ENCODE results near the gene CSF1R. TPM values are rescaled to one million over a fixed set of nuclear protein-coding genes. Genes with fewer than 3 reads are reported as not detected.

Gene CSF1R
- polyA plus RNA-seq, 1 donor (not counting 4 experiments of a cell fraction or from before 2014, with no cell fraction given): not detected

DNA sequence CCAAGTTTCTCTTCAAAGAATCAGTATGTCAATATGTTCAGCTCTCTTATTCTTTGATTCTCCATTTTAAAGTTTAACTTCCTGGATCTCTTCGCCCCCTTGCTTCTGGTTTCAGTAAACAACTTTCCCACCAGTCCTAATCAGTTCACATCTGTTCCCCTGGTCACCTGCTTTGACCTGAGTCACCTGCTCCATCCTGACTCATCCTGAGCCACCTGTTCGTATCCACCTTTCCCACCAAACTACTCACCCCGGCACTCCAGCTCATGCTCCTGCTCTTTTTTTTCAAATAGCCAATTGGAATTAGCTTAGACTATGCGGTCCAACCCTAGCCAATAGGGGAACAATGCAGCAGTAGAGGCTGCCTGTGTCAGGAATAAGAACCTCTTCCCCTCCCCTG, 23.6 kb upstream of the CSF1R start:
- no peak for TF ChIP-seq EZH2 (IDR thresholded peaks at IDR 0.05; ENCODE audit: low read length)
- TF ChIP-seq, protein P1, sequence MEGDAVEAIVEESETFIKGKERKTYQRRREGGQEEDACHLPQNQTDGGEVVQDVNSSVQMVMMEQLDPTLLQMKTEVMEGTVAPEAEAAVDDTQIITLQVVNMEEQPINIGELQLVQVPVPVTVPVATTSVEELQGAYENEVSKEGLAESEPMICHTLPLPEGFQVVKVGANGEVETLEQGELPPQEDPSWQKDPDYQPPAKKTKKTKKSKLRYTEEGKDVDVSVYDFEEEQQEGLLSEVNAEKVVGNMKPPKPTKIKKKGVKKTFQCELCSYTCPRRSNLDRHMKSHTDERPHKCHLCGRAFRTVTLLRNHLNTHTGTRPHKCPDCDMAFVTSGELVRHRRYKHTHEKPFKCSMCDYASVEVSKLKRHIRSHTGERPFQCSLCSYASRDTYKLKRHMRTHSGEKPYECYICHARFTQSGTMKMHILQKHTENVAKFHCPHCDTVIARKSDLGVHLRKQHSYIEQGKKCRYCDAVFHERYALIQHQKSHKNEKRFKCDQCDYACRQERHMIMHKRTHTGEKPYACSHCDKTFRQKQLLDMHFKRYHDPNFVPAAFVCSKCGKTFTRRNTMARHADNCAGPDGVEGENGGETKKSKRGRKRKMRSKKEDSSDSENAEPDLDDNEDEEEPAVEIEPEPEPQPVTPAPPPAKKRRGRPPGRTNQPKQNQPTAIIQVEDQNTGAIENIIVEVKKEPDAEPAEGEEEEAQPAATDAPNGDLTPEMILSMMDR (optimal IDR thresholded peaks at IDR 0.05 in 1 of 3, IDR thresholded peaks at IDR 0.05 in 1 of 3, conservative IDR thresholded peaks at IDR 0.05 in 1 of 3; ENCODE audit: extremely low read depth in 1 of 3, insufficient read depth in 2 of 3, low read length in 3 of 3): no peak
- no peak overlapping the region for H2AFZ ChIP-seq (ENCODE audit: control insufficient read depth, low read length)
- no peak overlapping the region for H3K4me2 ChIP-seq (ENCODE audit: control insufficient read depth, extremely low read depth, insufficient read depth, low read depth, low read length)
- peaks cover 10% of the 10 kb centered on the region for H3K4me1 ChIP-seq (ENCODE audit: control insufficient read depth, extremely low read depth, insufficient read depth, low read length)
- no peaks in the 10 kb centered on the region for H3K36me3 ChIP-seq (ENCODE audit: control insufficient read depth in 2 of 2, extremely low read depth in 1 of 2, insufficient read depth in 2 of 2, low read length in 2 of 2)
- dilution Hi-C loops (cut with MboI; ENCODE audit: extremely low pct_ligation_motif_present, low sequenced_read_pairs): no loop called here
- H4K20me1 ChIP-seq (ENCODE audit: control insufficient read depth, extremely low read depth, insufficient read depth, low read length): no peaks in the 10 kb centered on the region
- no peak for FAIRE-seq
- no peaks in the 10 kb centered on the region for H3K9me3 ChIP-seq (ENCODE audit: control insufficient read depth, low read depth, low read length)
- H3K79me2 ChIP-seq (ENCODE audit: control insufficient read depth, insufficient read depth, low read length): no peaks in the 10 kb centered on the region
- H3K4me3 ChIP-seq (ENCODE audit: control insufficient read depth in 2 of 3, extremely low read depth in 1 of 3, insufficient read depth in 2 of 3, low read depth in 1 of 3, low read length in 3 of 3): no peak overlapping the region
- no peak for DNase-seq (ENCODE audit: low read depth, low spot score)
- no peak overlapping the region for H3K9ac ChIP-seq (ENCODE audit: control insufficient read depth, extremely low read depth, insufficient read depth, low read length)
- H3K9me1 ChIP-seq (ENCODE audit: control insufficient read depth, extremely low read depth, insufficient read depth, low read length): no peaks in the 10 kb centered on the region
- H3K27me3 ChIP-seq (ENCODE audit: control insufficient read depth, extremely low read depth, insufficient read depth, low read length): no peaks in the 10 kb centered on the region
- no peak overlapping the region for H3K27ac ChIP-seq (ENCODE audit: control insufficient read depth, insufficient read depth, low read length)

DNA sequence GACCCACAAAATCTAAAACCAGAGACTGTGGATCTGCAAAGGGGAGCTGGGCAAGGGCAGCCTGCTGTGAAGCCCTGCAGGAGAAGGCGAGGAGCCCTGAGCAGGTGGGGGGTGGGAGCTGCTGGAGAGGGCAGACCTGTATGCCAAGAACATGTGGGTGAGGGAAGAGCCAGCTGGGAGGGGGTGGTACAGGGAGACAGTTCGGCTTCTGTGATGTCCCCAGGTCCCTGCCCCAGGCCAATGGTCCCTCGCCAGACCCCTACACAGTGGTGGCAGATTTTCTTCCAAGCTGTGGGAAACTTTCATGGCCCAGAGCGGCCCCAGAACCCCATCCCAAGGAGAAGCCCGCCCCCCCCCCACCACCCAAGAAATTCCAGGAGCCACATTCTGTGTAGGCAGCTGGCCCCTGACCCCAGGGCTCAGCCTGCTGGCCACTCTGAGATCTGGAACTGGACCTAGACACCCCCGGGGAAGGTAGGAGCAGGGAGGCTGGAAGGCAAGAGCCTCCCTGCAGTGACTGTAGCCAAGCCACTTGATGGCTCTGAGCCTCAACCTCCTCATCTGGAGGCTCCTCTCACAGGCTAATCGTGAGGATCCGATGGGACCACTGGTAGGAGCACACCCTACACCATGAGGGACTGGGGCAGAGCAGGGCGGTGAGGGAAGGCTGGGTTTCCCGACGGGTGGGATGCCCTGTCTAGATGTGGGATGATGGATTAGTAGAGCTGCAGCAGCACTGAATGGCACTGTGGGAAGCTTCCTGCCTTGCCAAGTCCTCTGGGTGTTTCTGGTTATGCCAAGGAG, 22.6 kb upstream of the CSF1R start:
- Histone ChIP-seq H3K4me1 (ENCODE audit: control insufficient read depth, extremely low read depth, insufficient read depth, low read length) (peaks cover 10% of the 10 kb centered on the region), H3K4me2 (ENCODE audit: control insufficient read depth, extremely low read depth, insufficient read depth, low read depth, low read length) (no peak overlapping the region), H3K27me3 (ENCODE audit: control insufficient read depth, extremely low read depth, insufficient read depth, low read length) (no peaks in the 10 kb centered on the region), H3K27ac (ENCODE audit: control insufficient read depth, insufficient read depth, low read length) (no peak overlapping the region), H3K9me3 (ENCODE audit: control insufficient read depth, low read depth, low read length) (no peaks in the 10 kb centered on the region), H3K4me3 (ENCODE audit: control insufficient read depth in 2 of 3, extremely low read depth in 1 of 3, insufficient read depth in 2 of 3, low read depth in 1 of 3, low read length in 3 of 3) (no peak overlapping the region), H3K79me2 (ENCODE audit: control insufficient read depth, insufficient read depth, low read length) (no peaks in the 10 kb centered on the region), H3K9me1 (ENCODE audit: control insufficient read depth, extremely low read depth, insufficient read depth, low read length) (no peaks in the 10 kb centered on the region), H2AFZ (ENCODE audit: control insufficient read depth, low read length) (no peak overlapping the region), H4K20me1 (ENCODE audit: control insufficient read depth, extremely low read depth, insufficient read depth, low read length) (no peaks in the 10 kb centered on the region), H3K9ac (ENCODE audit: control insufficient read depth, extremely low read depth, insufficient read depth, low read length) (no peak overlapping the region), H3K36me3 (ENCODE audit: control insufficient read depth in 2 of 2, extremely low read depth in 1 of 2, insufficient read depth in 2 of 2, low read length in 2 of 2) (no peaks in the 10 kb centered on the region)
- DNase-seq (ENCODE audit: low read depth, low spot score) (no peak), FAIRE-seq (no peak)
- TF ChIP-seq, protein P1 (optimal IDR thresholded peaks at IDR 0.05 in 1 of 3, IDR thresholded peaks at IDR 0.05 in 1 of 3, conservative IDR thresholded peaks at IDR 0.05 in 1 of 3; ENCODE audit: extremely low read depth in 1 of 3, insufficient read depth in 2 of 3, low read length in 3 of 3): no peak
- TF ChIP-seq EZH2 (IDR thresholded peaks at IDR 0.05; ENCODE audit: low read length): no peak
- dilution Hi-C loops (cut with MboI; ENCODE audit: extremely low pct_ligation_motif_present, low sequenced_read_pairs): no loop called here
